Body of pancreas (tissue), 4 donors: ENCODE data around the gene HERC2.
"Not testable (repeated sequence)": the region's sequence is repeated elsewhere in the genome, so short reads cannot be mapped to it uniquely, and the experiment has no call there.

Experiments
- CTCF ChIP-seq, 7 experiments: fragments of 450-650 bp in 4 of 7; fragments of 200-600 bp in 3 of 7; sonication (generic) in 3 of 7; IDR thresholded peaks; one replicate each; pipeline ENCODE4 v1.5.1; 2016 to 2019; ENCODE audit warnings: antibody characterized with exemption in 7 of 7
- POLR2A ChIP-seq, 3 donors: fragments of 450-650 bp; IDR thresholded peaks; one replicate each; pipeline ENCODE4 v1.6.1; 2016; ENCODE audit warnings: antibody characterized with exemption in 3 of 3, mild to moderate bottlenecking in 2 of 3

DNA sequence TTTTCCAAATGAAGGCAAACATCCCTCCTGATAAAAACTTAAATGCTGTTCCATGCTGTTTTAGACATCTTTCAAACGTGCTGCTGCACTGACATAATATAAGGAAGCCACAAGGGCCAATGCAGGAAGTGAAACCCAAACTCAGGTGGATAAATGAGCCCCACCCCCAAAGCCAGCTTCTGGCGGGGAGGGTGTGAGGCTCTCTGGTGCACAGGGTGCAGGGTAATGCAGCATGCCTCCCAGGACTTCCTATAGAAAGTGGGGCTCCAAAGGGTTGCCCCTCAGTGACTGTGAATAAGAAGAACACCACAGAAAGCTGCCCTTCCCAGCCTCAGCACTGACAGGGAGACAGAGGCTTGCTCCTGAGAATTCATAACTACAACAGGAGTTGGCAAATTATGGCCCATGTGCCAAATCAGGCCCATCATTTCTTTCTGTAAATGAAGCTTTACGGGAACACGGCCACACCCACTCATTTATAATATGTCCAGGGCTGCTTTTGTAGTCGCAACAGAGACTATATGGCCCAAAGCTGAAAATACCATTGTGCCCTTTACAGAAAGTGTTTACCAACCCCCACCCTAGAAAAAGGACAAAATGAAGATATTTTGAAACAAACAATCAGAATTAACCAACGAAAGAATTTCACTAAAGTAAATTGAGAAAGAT lies 185.6 kb downstream of the HERC2 start:
- not testable (repeated sequence) for TF ChIP-seq POLR2A, CTCF (IDR thresholded peaks at IDR 0.05)
